Measurements from ENCODE around the gene ECI1.

The ECI1 gene

GRCh38 chr16:2191446-2191706, 60.0 kb downstream of the ECI1 start:
- no peak for DNase-seq

- DNase-seq = no peak
Measured at GRCh38 chr16:2190659-2191445, 60.5 kb downstream of the ECI1 start.

GRCh38 chr16:2190002-2190658, 61.3 kb downstream of the ECI1 start:
- no peak for DNase-seq

All from activated CD4-positive, alpha-beta T cell treated with anti-CD3 and anti-CD28 coated beads, Interleukin-2, amount 50 U/mL, for 16 hours (primary cell).